ENCODE data around the gene NEK8. TPM values are rescaled to one million over a fixed set of nuclear protein-coding genes. Genes with fewer than 3 reads are reported as not detected.

The NEK8 gene
- total and polyA plus RNA-seq, 2 of the 8 experiments (the other 6 are each of a cell fraction or from before 2014, with no cell fraction given) = 14.9 to 23.3 TPM

GRCh38 chr17:28777178-28777577, 48.6 kb downstream of the NEK8 start:
- H3K27me3 ChIP-seq (replicated peaks in 1 of 4; ENCODE audit: control insufficient read depth in 3 of 4, extremely low read depth in 1 of 4, insufficient read depth in 3 of 4, low read length in 3 of 4) = no peaks in the 10 kb centered on the region

More at GRCh38 chr17:28777178-28777577, 48.6 kb downstream of the NEK8 start:
- Histone ChIP-seq H3K27ac (ENCODE audit: low read depth, low read length) (no peak overlapping the region), H3K4me3 (ENCODE audit: extremely low read depth in 1 of 4, insufficient read depth in 2 of 4, low read depth in 3 of 4, low read length in 4 of 4) (no peak overlapping the region), H4K8ac (ENCODE audit: extremely low read depth, insufficient read depth, low read length) (no peak overlapping the region), H3K9me3 (ENCODE audit: insufficient read depth in 2 of 2, low read depth in 1 of 2, low read length in 1 of 2) (no peaks in the 10 kb centered on the region), H3K23ac (ENCODE audit: insufficient read length) (no peak overlapping the region), H2BK15ac (ENCODE audit: low read length) (no peak overlapping the region), H2BK20ac (ENCODE audit: low read length) (no peak overlapping the region), H3K4me1 (replicated peaks in 1 of 4; ENCODE audit: control insufficient read depth in 3 of 4, insufficient read depth in 4 of 4, low read length in 3 of 4) (peaks cover 0 to 3% (median 0%) of the 10 kb centered on the region in 4 experiments; a peak in 1 of 7 replicates), H3K79me1 (ENCODE audit: low read depth, low read length) (peaks cover 2% of the 10 kb centered on the region; the same call in 1 of the 2 replicates), H2BK5ac (ENCODE audit: low read depth, low read length) (no peak overlapping the region), H4K5ac (ENCODE audit: insufficient read length, low read depth, low read length) (no peak overlapping the region), H2AK5ac (ENCODE audit: low read depth, low read length) (no peak overlapping the region), H2BK12ac (ENCODE audit: low read depth, low read length) (no peak overlapping the region), H3K36me3 (ENCODE audit: control insufficient read depth in 2 of 4, insufficient read depth in 4 of 4, low read length in 3 of 4) (0 out of 8 replicates have a peak, but pooled peaks cover 0 to 2% (median 0%) of the 10 kb centered on the region in 4 experiments), H4K91ac (replicated peaks; ENCODE audit: insufficient read length, low read length) (no peak overlapping the region), H4K20me1 (replicated peaks in 1 of 2; ENCODE audit: control insufficient read depth in 1 of 2, insufficient read depth in 2 of 2, low read length in 2 of 2) (peaks cover 0 to 4% of the 10 kb centered on the region in 2 experiments), H3K9ac (replicated peaks in 1 of 4; ENCODE audit: extremely low read depth in 1 of 4, low read depth in 3 of 4, low read length in 3 of 4) (no peak overlapping the region), H3K4me2 (ENCODE audit: insufficient read depth in 1 of 2, low read depth in 2 of 2, low read length in 2 of 2) (no peak overlapping the region), H3K4ac (replicated peaks; ENCODE audit: insufficient read length, low read depth, low read length) (no peak overlapping the region), H2AFZ (ENCODE audit: low read length) (no peak overlapping the region), H3K56ac (replicated peaks; ENCODE audit: insufficient read length, low read depth, low read length) (no peak overlapping the region), H3K18ac (ENCODE audit: extremely low read depth, low read length) (no peak overlapping the region), H3K79me2 (ENCODE audit: control insufficient read depth in 1 of 2, insufficient read depth in 2 of 2, low read length in 2 of 2) (peaks cover 0 to 74% of the 10 kb centered on the region in 2 experiments; a peak in 2 of 4 replicates), H3K23me2 (ENCODE audit: low read depth, low read length) (no peaks in the 10 kb centered on the region), H3K14ac (ENCODE audit: insufficient read length) (no peak overlapping the region), H2BK120ac (replicated peaks; ENCODE audit: low read depth, low read length) (no peak overlapping the region)
- WGBS, 2 experiments (ENCODE audit: extremely low coverage in 1 of 2, insufficient coverage in 1 of 2, insufficient read length in 1 of 2, insufficient replicate concordance in 2 of 2, low coverage in 1 of 2, low lambda C conversion rate in 2 of 2, missing lambda C conversion rate in 1 of 2) = 81% methylated on average over 1 of the region's 1 CpG; no CpG with 5 or more reads in 1 of the 2 experiments
- ChIA-PET CTCF (ENCODE audit: partially characterized antibody) (interaction anchor here (0.7 to 0.8 kb wide), 4 partner anchors 102 to 282 kb away, joined by 3 to 4 read pairs (median 3); no protein-coding TSS in a partner anchor), POLR2A (ENCODE audit: partially characterized antibody) (interaction anchor here (0.6 kb wide), 1 partner anchor 155 kb away, joined by 4 read pairs; no protein-coding TSS in a partner anchor)
- DNase-seq (ENCODE audit: low read depth in 1 of 2, low spot score in 2 of 2) = no peak
- no peak for FAIRE-seq
- TF ChIP-seq RXRA (IDR thresholded peaks at IDR 0.05; ENCODE audit: insufficient read depth, low read depth, low read length) (no peak), TCF12 (IDR thresholded peaks at IDR 0.05; ENCODE audit: low read depth, low read length) (no peak), USF2 (IDR thresholded peaks at IDR 0.05; ENCODE audit: low read length) (no peak), SUZ12 (IDR thresholded peaks at IDR 0.05; ENCODE audit: low read length) (no peak)
